D721Med (cell line): Measurements from ENCODE around the gene SYNJ2.

Source experiments
- DNase-seq: peaks from one replicate; pipeline ENCODE4 v3.0.0; 2011; ENCODE audit warnings: low spot score; ENCODE audit not compliant: insufficient read length
- FAIRE-seq: peaks from 2 replicates; lab custom pipeline; 2011; peaks lifted over from hg19 to GRCh38; lab: Jason Lieb, UNC
- CTCF ChIP-seq: IDR thresholded peaks from 2 replicates; pipeline ENCODE4 v1.5.1; 2012; ENCODE audit warnings: mild to moderate bottlenecking, control low read depth; ENCODE audit not compliant: insufficient read depth; ENCODE audit errors: missing control alignments

SYNJ2 gene

GRCh38 chr6:158071121-158072082 is 89.7 kb downstream of the SYNJ2 start:
- FAIRE-seq (no peak), DNase-seq (no peak)
- no peak for TF ChIP-seq CTCF

- FAIRE-seq (peak; percentile 77), DNase-seq (peak; percentile 89)
- peak; percentile 95 for TF ChIP-seq CTCF
Observed at GRCh38 chr6:158072083-158072721, 90.5 kb downstream of the SYNJ2 start.

GRCh38 chr6:158073776-158074175 is 92.1 kb downstream of the SYNJ2 start:
- no peak for TF ChIP-seq CTCF
- no peak for DNase-seq
- no peak for FAIRE-seq

GRCh38 chr6:158076548-158076947 is 94.9 kb downstream of the SYNJ2 start:
- DNase-seq (no peak), FAIRE-seq (no peak)
- TF ChIP-seq CTCF: no peak

GRCh38 chr6:158077676-158078075 is 96.0 kb downstream of the SYNJ2 start:
- no peak for TF ChIP-seq CTCF
- DNase-seq (no peak), FAIRE-seq (no peak)

GRCh38 chr6:158078320-158078719 is 96.7 kb downstream of the SYNJ2 start:
- no peak for DNase-seq
- TF ChIP-seq CTCF: no peak
- no peak for FAIRE-seq
